GM23248 (cell line): ENCODE results near the gene CNN1.

Experiments
- EZH2 ChIP-seq: fragments of 200-600 bp; sonication (generic); IDR thresholded peaks from 2 replicates; pipeline ENCODE4 v1.6.1; 2018; ENCODE audit warnings: antibody characterized with exemption, mild to moderate bottlenecking; ENCODE audit not compliant: insufficient read depth, poor library complexity, severe bottlenecking
- EZH2phosphoT487 ChIP-seq: fragments of 200-600 bp; sonication (generic); IDR thresholded peaks from 2 replicates; pipeline ENCODE4 v1.6.1; 2018; ENCODE audit warnings: antibody characterized with exemption, moderate library complexity, mild to moderate bottlenecking, low read depth; ENCODE audit not compliant: insufficient read depth

GRCh38 chr19:11594084-11594483 lies 55.4 kb downstream of the CNN1 start:
- no peak for TF ChIP-seq EZH2phosphoT487
- TF ChIP-seq EZH2 = no peak
